Measurements from ENCODE around the gene REPS1. TPM values are rescaled to one million over a fixed set of nuclear protein-coding genes. Genes with fewer than 3 reads are reported as not detected.
"Not testable (repeated sequence)": the region's sequence is repeated elsewhere in the genome, so short reads cannot be mapped to it uniquely, and the experiment has no call there.

REPS1 gene
- total and polyA plus RNA-seq, 8 donors: 14.1 to 26.2 (median 19.0) TPM

GRCh38 chr6:138944412-138944811 is 43.6 kb downstream of the REPS1 start:
- TF ChIP-seq, protein P1, sequence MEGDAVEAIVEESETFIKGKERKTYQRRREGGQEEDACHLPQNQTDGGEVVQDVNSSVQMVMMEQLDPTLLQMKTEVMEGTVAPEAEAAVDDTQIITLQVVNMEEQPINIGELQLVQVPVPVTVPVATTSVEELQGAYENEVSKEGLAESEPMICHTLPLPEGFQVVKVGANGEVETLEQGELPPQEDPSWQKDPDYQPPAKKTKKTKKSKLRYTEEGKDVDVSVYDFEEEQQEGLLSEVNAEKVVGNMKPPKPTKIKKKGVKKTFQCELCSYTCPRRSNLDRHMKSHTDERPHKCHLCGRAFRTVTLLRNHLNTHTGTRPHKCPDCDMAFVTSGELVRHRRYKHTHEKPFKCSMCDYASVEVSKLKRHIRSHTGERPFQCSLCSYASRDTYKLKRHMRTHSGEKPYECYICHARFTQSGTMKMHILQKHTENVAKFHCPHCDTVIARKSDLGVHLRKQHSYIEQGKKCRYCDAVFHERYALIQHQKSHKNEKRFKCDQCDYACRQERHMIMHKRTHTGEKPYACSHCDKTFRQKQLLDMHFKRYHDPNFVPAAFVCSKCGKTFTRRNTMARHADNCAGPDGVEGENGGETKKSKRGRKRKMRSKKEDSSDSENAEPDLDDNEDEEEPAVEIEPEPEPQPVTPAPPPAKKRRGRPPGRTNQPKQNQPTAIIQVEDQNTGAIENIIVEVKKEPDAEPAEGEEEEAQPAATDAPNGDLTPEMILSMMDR (IDR thresholded peaks at IDR 0.05): no peak
- DNase-seq (no peak), ATAC-seq (peak in 2 of 4 donors; percentile 26 to 27), FAIRE-seq (no peak)
- 84 to 88% methylated on average over 1 of the region's 1 CpG for WGBS, 2 donors
- Histone ChIP-seq H3K4me1 (peaks cover 0 to 15% (median 12%) of the 10 kb centered on the region in 3 donors), H3K9me3 (no peaks in the 10 kb centered on the region), H3K4me3 (no peak overlapping the region), H3K36me3 (peaks cover 0 to 9% (median 0%) of the 10 kb centered on the region in 3 donors), H3K27me3 (no peaks in the 10 kb centered on the region), H3K27ac (no peak overlapping the region)
- intact Hi-C loops (cut with DNase I): no loop called here

DNA sequence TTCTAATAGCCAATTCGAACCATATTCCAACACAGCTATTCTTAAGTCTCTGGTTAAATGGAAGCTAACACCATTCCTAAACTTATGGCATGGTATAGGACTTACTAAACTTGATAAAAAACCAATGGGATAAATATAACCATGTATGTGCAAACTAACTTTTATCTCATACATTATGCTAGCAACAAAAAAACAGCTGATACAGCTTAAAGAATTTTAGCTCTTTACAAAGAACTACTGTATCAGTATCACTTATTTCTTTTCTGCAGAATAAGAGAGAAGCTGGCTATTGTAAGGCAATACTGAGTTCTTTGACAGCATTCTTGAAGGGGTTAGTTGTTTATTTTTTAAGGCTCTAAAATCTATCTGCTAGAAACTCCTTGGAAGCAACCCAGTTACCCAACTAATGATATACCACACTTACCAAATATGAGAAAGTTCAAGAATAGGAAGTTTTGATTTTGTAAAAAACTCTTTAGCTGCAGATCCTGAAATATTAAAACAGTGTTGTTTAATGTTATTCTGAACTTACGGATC is 44.9 kb downstream of the REPS1 start:
- Histone ChIP-seq H3K4me3 (no peak overlapping the region), H3K36me3 (peaks cover 0 to 9% (median 0%) of the 10 kb centered on the region in 3 donors), H3K27me3 (no peaks in the 10 kb centered on the region), H3K9me3 (no peaks in the 10 kb centered on the region), H3K27ac (no peak overlapping the region), H3K4me1 (peaks cover 0 to 5% (median 2%) of the 10 kb centered on the region in 3 donors)
- WGBS, 2 donors: 96% methylated on average over 2 of the region's 2 CpGs
- TF ChIP-seq, protein P1 (IDR thresholded peaks at IDR 0.05): no peak
- DNase-seq (no peak), ATAC-seq (no peak), FAIRE-seq (no peak)
- intact Hi-C loops (cut with DNase I): no loop called here

DNA sequence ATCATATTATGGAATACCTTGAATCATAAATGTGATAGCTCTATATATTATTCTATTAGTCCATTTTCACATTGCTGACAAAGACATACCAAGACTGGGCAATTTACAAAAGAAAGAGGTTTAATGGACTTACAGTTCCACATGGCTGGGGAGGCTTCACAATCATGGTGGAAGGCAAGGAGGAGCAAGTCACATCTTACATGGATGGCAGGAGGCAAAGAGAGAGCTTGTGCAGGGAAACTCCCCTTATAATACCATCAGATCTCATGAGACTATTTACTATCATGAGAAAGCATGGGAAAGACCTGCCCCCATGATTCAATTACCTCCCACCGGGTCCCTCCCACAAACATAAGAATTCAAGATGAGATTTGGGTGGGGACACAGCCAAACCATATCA is 51.2 kb downstream of the REPS1 start:
- H3K9me3 ChIP-seq; H3K27ac ChIP-seq; H3K4me3 ChIP-seq; FAIRE-seq; DNase-seq; H3K27me3 ChIP-seq; H3K36me3 ChIP-seq; intact Hi-C loops (cut with DNase I); ATAC-seq; H3K4me1 ChIP-seq: not testable (repeated sequence)
- WGBS, 2 donors: 98 to 100% methylated on average over 1 of the region's 1 CpG

GRCh38 chr6:138931660-138932059 is 56.4 kb downstream of the REPS1 start:
- no peaks in the 10 kb centered on the region for H3K36me3 ChIP-seq
- intact Hi-C loops (cut with DNase I): no loop called here
- no peak overlapping the region for H3K27ac ChIP-seq
- H3K4me3 ChIP-seq: no peak overlapping the region
- no peaks in the 10 kb centered on the region for H3K9me3 ChIP-seq
- WGBS, 2 donors: 89 to 94% methylated on average over 1 of the region's 1 CpG
- H3K4me1 ChIP-seq: no peaks in the 10 kb centered on the region
- no peaks in the 10 kb centered on the region for H3K27me3 ChIP-seq
- TF ChIP-seq, protein P1 (IDR thresholded peaks at IDR 0.05): no peak
- DNase-seq (no peak), FAIRE-seq (no peak), ATAC-seq (no peak)

GRCh38 chr6:138926579-138926978 is 61.5 kb downstream of the REPS1 start:
- TF ChIP-seq, protein P1 (IDR thresholded peaks at IDR 0.05): no peak
- DNase-seq (no peak), ATAC-seq (no peak), FAIRE-seq (no peak)
- Histone ChIP-seq H3K27me3 (no peaks in the 10 kb centered on the region), H3K9me3 (no peaks in the 10 kb centered on the region), H3K4me3 (no peak overlapping the region), H3K27ac (no peak overlapping the region), H3K4me1 (no peaks in the 10 kb centered on the region), H3K36me3 (no peaks in the 10 kb centered on the region)
- intact Hi-C loops (cut with DNase I): no loop called here
- WGBS, 2 donors: 94 to 95% methylated on average over 3 of the region's 3 CpGs
